Left cardiac atrium (tissue), 4 donors: Measurements from ENCODE around the gene ANKLE1. TPM values are rescaled to one million over a fixed set of nuclear protein-coding genes. Genes with fewer than 3 reads are reported as not detected.
A peak's percentile ranks its signal among the peaks of the same experiment; 100 is the strongest.

Experiments used
- ATAC-seq, 2 donors: fragments of 200-7000 bp; cut with Tn5 transposase; one replicate each; pipeline ENCODE4 v1.9.1; 2020; ENCODE audit warnings: mild to moderate bottlenecking in 2 of 2, moderate library complexity in 2 of 2
- DNase-seq: peaks from one replicate; pipeline ENCODE4 v3.0.0-alpha.2; 2020
- intact Hi-C, 2 donors: fragments of 100-400 bp; cut with DNase I; formaldehyde crosslinking; loops; one replicate each; pipeline versions ENCODE4 v1.14.1 to v1.15.1; 2022 to 2023
- total RNA-seq, 2 donors: library from RNA; stranded (reverse); fragmentation: NEBNext Ultra II Directional; extraction: Animal tissue kit (Norgen Biotek cat#: 25700); gene quantifications; one replicate each; pipeline ENCODE4 v1.2.1, GENCODE V29; 2021
- donor health status: DM: no; HTN: yes; CAD: no.
- donor health status: DM: no; HTN: yes; CAD: no; lungs with severe emphysema.
- donor health status: DM: yes; HTN: yes; CAD: no.
- donor health status: Dilated cardiomyopathy.

The ANKLE1 gene
- total RNA-seq, 2 donors from 2014 or later: 0.37 to 0.47 TPM

DNA sequence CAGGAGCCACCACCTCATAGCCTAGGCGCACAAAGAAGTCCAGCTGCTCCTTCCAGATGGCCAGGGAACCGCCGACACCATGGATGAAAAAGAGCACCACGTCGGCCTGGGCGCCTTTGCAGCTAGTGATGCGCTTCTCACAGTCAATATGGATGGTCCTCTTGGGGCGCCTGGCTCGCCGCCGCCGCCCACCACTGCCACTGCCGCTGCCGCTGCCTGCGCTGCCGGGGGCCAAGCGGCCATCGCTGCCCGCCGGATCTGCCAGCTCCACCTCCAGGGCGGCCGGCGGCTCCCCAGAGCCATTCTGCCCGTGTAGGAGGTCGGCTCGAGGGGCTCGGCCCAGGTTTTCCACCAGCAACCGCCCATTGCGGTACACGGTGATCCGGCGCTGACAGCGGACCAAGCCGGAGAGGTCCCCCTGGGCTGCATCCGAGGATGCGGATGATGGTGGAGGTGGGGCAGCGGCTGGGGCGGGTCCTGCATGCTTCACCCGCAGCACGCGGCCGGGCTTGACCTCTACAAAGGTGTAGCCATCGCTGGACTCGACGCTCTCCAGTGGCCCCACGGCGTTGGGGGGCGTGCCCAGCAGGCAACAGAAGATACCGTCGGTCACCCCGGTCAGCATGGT lies 19.4 kb downstream of the ANKLE1 start:
- DNase-seq (no peak), ATAC-seq (no peak)
- intact Hi-C loops: loop anchor here in 1 of 2 donors (5.0 kb wide), 1 partner anchor 41 kb away; no protein-coding TSS in a partner anchor

DNA sequence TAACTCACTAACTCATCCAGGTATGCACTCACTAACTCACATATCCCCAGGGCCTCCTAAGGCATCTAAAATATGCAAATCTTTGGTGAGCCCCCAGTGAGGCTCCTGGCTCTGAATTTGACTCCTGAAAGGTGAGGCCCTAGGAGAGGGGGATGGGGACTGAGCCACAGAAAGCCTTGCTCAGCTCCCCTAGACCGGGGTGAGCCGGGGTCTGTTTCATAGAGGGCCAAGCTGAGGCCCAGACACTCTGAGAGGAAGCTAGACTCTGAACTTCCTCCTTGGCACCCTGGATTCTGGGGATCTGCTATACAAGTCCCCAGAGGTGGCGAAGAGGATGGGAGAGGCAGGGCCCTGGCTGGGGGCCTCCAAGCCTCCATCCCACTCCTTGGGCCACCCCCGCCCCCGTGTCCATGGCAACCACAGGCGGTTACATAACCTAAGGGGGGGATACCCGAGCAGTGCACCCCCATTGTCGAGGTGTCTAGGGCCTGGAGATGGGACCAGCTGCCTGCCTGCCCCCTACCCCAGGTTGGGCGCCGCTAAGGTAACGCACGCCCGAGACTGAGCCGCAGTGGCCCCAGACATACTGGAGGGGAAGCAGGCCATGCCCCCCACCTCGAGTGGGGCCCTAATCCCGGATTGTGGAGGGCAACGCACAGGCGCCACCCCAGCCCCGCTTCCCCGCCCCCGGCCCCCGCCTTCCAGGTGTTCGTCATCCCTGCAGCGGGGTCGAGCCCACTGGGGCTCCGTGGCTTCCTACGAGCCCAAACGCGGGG lies 20.9 kb downstream of the ANKLE1 start:
- intact Hi-C loops: loop anchor here in 1 of 2 donors (5.0 kb wide), 1 partner anchor 40 kb away; no protein-coding TSS in a partner anchor
- DNase-seq: no peak
- ATAC-seq: no peak

DNA sequence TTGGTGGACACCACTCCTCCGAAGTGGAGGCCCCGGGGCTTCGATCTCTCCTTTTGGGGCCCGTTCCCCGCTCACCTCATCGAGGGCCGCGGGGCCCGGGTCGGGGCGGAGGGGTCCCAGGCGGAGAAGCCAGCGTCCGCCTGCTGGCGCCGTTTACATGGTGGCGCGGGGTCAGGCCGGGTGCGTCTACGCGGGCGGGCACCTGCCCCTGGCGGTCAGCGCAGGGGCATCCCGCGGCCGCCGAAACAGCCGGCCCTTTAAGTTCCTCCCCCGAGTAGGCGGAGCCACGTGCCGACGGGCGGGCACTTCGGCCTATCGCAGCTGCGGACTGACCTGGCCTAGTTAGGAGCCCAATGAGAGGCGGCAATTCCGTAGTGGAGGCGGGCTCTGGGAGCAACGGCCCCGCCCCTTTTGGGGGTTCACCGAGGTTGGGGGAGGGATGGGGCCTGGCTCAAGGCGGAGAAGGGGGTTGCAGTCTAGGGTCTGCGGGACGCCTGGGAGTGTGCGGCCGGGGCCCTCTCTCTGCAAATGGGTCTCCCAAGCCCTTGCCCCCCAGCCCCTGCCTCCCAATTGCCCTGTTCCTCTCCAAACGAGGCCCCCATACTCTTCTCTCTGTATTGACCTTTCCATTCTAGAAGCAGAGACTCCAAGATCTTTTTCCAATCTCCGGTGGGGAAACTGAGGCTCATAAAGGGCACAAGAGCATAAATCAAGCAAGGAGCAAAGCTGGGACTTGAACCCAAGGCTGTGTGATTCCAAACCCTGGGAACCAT lies 21.7 kb downstream of the ANKLE1 start, which contains the start of gene ABHD8:
ABHD8 (minus strand) TSS at position 259 of the 773 bp plus-strand sequence. CDS start 1,809 bp downstream, outside the sequence.
- peak; percentile 86 to 89 for ATAC-seq
- intact Hi-C loops: loop anchor here in 1 of 2 donors (5.0 kb wide), 1 partner anchor 39 kb away; no protein-coding TSS in a partner anchor

DNA sequence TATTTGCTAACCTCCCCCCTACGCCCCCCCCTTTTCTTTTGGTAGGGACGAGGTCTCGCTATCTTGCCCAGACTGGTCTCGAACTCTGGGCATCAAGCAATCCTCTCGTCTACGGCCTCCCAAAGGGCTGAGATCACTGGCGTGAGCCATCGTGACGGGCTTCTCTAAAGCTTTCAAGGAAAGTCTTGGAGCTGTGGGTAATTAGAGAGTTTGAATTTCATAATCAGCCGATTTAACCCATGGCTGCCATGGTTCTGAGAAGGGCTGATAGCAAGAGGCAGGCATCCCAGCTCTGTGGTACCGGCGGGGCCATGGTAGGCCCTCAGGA lies 22.2 kb downstream of the ANKLE1 start:
- no peak for ATAC-seq
- intact Hi-C loops: loop anchor here in 1 of 2 donors (5.0 kb wide), 1 partner anchor 38 kb away; no protein-coding TSS in a partner anchor
- DNase-seq: no peak

More for the DNA sequence above, 21.7 kb downstream of the ANKLE1 start, which contains the start of gene ABHD8:
- peak; percentile 97 for DNase-seq

DNA sequence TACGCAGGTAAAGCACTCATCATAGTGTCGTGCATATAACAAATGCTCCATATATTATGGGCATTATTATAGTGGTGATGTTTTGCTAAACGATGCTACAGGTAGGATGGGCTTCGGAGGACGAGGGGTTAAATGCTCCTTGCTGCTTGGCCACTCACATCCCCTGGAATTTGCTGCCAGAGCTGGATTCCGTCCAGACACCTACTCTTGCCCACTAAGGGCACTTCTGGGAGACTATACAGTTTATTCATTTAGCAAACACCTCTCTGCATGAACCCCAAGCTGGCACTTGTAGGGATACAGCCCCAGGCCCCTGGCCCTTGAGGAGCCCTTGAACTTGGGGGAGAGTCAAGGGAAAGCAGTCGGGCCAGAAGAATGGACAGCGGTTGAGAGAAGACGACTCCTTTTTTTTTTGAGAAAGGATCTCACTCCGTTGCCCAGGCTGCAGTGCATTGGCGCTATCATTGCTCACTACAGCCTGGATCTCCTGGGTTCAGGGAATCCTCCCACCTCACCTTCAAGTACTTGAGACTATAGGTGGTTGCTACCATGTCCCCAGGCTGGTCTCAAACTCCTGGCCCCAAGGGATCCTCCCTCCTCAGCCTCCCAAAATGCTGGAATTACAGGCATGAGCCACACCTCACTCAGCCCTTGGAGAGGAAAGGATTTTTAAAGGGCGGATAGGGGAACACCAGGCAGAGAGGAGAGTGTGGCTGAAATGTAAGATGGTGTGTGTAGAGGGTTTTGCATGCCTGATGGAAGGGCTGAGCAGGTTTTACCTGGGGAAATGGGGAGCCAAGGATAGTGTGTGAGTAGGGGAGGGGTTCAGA lies 22.9 kb downstream of the ANKLE1 start:
- intact Hi-C loops: loop anchor here in 1 of 2 donors (5.0 kb wide), 1 partner anchor 38 kb away; no protein-coding TSS in a partner anchor
- DNase-seq (no peak), ATAC-seq (no peak)

DNA sequence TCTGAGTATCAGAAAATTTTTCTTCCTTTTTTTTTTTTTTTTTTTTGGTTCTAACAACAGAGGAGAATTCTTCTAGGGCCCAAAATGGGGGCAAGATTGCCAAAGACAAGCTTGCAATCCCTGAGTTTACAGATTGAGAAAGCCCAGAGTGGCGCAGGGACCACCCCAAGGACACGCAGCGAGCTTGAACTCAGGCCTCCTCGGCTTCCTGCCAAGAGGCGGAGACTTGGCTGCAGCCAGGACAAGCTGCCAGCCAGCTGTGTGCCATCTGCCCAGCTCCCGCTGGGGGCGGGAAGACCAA lies 23.5 kb downstream of the ANKLE1 start:
- DNase-seq: no peak
- ATAC-seq: no peak
- intact Hi-C loops: no loop called here

DNA sequence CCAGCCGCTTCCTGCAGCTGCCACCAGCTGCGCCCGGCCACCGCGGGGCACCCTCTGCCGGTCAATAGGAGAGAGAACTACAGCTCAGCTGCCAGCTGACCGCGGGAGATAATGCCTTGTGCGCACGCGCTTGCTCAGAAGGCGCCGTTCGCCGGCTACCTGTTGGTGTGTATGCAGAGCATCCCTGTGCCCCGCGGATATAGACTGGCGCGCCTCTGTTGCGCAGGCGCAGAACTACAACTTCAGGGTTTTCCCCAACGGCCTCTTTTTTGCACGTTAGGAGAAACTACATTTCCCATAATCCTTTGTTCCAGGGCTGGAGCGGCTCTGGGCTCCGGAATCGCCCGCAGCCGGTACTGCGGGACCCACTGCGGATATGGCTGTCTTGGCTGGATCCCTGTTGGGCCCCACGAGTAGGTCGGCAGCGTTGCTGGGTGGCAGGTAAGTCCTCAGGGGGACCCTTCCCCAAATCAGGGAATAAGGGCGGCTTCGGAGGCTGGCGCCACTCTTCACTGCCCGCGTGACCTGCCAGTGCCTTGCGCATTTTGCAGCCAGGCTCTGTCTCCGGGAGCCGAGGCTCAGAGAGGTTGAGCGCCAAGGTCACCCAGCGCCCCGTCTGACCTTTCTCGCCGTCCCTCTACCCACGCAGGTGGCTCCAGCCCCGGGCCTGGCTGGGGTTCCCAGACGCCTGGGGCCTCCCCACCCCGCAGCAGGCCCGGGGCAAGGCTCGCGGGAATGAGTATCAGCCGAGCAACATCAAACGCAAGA lies 24.0 kb downstream of the ANKLE1 start, which contains the start of gene MRPL34:
MRPL34 (plus strand) TSS at position 356 of the 768 bp plus-strand sequence; CDS start at position 377, 21 bp downstream.
- DNase-seq (peak; percentile 96), ATAC-seq (peak; percentile 67 to 75)
- intact Hi-C loops: no loop called here

DNA sequence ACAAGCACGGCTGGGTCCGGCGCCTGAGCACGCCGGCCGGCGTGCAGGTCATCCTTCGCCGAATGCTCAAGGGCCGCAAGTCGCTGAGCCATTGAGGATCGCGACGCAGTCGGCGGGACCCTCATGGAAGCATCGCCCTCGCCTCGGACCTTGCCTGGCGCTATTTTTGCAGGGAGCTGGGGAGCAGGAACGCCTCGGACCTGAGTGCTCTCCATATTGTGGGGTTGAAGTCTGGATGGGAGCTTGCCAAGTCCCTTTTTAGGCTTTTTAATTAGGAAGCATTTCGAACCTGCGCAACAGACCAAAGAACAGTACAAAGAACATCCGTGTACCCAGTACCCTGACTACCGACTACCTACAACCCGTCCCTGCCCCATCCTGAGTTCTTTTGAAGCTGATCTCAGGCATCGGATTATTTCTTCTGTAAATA lies 24.6 kb downstream of the ANKLE1 start:
- no peak for ATAC-seq
- intact Hi-C loops: no loop called here
- no peak for DNase-seq

DNA sequence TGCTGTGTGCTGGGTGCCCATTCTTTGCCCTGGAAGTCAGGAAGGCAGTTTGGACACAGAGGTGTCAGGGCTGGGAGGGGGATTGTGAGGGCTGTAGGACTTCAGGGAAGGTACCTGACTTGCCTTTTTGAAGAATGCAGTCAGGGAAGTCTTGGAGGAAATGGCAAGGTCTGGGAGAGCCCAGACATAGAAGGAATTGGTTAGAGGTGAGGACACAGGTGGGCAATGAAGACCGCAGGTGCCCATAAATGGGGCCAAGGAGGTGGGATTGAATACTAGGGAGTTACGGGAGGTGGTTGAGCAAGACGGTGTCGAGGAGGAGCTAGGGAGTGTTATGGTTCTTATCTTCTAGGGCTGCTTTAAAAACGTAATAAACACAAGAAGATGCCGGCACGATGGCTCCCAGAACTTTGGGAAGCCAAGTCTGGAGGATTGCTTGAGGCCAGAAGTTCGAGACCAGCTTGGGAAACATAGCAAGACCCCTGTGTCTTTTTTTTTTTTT lies 26.2 kb downstream of the ANKLE1 start:
- ATAC-seq: no peak
- no peak for DNase-seq
- intact Hi-C loops: no loop called here

DNA sequence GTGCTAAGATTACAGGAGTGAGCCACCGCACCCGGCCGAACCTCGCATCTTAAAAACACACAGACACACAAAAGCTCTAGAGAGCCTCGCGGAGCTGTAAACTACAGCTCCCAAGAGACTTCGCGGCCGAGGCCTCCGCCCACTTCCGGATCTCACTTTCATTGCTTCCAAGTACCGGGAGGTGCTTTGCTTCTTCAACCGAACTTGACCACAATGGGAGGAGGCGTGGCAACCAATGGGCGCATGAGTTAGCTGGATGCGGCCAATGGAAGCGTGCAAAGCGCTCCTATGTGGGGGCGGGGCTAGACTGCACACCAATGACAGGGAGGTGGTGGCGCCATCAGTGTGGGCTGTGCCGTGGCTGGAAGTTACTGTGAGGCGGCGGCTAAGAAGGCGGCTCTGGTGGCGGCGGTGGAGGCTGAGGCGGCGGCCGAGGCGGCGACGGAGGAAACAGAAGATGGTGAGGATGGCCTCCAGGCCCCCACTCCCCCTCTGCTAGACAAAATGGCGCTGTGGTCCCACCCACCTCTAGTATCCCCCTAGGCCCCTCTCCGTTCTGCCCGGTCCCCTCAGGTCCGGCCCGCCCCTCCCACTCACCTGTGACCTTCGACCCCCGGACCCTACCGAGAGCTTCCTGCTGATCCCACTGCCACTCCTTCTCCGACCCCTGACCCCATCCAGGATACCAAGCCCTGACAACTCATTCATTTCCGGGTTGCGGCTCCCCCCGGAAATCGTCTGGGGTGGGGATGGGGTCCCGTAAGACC lies 27.7 kb downstream of the ANKLE1 start, which contains the start of gene DDA1:
DDA1 (plus strand) TSS at position 366 of the 767 bp plus-strand sequence; CDS start at position 458, 92 bp downstream.
- ATAC-seq: peak; percentile 88 to 89
- intact Hi-C loops: no loop called here

DNA sequence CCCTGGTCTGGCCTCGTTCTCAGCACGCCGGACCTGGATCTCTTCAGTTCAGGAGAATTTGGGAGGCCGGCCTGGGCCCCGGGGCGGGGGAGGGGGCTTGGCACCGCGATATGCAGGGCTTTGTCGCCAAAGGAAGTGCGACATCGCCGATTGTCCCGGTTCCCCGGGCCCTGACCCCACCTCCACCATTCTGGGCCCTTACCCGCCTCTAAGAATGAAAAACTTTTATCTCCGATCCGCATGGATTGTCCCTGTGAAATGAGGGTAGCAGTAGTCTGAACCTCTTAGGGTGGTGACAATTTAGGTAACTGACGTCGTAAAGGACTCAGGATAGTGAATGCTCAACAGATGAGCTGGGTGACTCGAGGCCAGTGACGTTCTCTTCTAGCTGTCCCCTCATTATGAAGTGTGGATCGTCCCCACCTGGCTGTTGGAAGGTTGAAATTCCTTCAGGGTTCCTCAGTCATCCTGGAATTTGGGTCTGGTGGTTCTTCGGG lies 28.3 kb downstream of the ANKLE1 start:
- ATAC-seq: no peak
- intact Hi-C loops: no loop called here
- no peak for DNase-seq

More for the DNA sequence above, 27.7 kb downstream of the ANKLE1 start, which contains the start of gene DDA1:
- DNase-seq: peak; percentile 100

DNA sequence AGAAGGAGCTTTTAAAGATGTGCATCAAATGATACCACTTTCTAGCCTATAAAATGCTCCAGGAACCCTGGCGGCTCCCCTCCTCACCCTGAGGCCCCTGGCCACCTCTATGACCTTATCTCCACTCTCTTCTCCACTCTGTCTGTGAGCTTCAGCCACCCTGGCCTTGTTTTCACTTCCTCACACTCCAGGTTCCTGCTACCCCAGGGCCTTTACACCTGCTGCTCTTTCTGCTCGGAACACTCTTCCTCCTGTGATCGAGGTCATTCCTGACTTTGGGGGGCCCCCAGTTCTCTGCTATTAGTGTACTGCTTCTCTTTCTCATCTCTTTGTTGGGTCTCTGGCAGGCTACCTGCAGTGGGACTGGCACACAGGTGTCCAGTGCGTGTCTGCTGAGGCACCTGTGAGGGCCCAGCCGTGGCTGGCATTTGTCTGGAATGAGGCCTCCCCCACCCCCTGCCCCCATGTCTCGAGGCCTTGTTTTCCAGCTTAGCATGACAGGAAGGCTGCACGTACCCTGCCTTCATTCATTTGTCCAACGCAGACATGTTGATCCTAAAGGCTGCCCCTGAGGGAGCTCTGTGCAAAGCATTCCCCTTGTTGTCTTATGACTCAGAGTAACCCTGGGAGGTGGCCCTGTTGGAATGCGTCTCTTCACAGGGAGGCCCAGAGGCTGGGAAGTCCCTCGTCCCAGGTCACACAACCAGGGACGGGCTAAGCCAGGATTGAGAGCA lies 29.9 kb downstream of the ANKLE1 start:
- no peak for ATAC-seq
- intact Hi-C loops: no loop called here
- DNase-seq: no peak

DNA sequence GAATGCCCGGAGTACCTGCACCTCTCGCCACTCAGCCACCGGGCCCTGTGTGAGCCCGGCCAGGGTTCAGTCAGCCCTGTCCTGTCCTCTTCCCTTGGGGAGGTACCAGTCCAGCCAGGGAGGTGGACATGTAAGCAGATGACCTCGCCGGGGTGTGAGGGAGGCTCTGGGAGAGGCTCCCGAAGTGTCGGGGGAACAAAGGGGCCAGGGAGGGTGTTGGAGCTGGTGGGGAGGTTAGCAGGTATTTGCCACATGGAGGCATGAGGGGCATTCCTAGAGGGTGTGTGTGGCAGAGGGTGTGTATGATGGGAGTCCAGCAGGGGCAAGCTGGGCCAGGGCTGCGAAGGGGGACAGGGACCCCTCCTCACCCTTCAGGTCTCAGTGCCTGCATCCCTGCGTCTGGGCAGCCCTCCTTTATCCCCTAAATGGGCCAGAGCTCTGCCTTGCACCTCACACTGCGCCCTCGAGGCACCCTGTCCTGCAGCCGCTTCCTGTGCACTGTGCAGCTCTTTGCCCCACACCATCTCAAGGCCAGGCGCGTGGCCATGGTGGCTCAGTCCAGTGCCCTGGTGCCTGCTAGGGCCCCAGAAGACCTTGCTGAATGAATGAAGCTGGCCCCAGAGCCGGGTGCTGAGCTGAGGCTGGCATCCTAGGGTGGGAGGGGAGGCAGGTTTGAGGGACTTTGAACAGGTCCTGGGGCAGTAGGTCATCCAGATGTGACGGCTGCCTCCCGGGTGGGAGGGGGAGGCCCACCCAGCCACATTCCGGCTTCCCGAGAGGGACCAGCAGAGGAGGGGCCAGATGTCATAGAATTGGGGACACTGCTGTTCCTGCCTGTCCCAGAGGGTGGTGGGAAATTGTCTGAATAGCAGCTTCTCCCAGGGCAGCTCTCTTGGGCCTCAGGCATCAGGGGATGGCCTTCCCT lies 30.8 kb downstream of the ANKLE1 start:
- no peak for ATAC-seq
- no peak for DNase-seq
- intact Hi-C loops: no loop called here

DNA sequence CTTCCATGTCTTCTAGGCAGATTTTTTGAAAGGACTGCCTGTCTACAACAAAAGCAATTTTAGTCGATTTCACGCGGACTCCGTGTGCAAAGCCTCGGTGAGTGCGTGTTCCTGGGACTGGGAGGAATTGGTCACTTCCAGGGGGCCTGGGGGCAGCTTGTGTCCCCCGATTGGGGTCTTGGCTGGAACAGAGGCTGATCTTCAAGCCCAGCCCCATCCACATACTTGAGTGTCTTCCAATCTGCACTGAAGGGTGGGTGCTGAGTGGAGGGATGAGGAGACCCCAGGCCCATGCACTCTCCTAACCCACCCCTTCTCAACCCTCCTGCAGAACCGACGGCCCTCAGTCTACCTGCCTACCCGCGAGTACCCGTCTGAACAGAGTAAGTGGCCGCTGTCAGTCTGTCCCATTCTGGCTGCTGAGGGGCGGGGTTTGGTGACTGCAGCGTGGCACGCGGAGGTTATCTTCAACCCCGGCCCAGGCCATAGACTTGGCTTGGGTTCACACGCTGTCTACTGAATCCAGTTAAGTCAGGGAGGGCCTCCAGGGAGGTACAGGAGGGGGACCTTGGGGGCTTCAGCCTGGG lies 32.4 kb downstream of the ANKLE1 start:
- no peak for ATAC-seq
- DNase-seq: no peak
- intact Hi-C loops: no loop called here

DNA sequence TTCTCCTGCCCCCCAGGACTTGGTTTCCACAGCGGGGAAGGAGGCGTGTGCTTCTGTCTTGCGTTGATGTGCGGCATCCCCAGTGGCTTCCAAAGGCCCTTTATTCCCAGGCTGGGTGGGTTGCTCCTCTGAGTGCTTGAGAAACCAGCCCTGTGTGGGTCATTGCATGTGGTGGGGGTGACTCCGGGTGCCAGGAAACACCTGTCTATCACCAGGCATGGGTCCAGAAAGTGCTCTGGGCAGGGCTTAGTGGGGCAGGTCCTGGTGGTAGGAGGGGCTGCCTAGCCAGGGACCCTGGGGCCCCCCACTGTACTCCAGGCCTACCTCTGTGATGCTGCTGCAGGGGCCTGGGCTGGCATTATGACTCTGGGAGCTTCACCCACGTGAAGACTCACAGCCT lies 37.3 kb downstream of the ANKLE1 start:
- ATAC-seq (no peak), DNase-seq (no peak)
- intact Hi-C loops: no loop called here
